Stimulated activated naive B cell treated with anti-CD40 and anti-IgM and Interleukin-4, amounts not matched to agents 10 μg/mL and 1 μg/mL and 100 μg/mL, for 72 hours (primary cell): ENCODE measurements around the gene EIF2AK2.

Source experiments
- ATAC-seq, 2 donors: fragments of 150-1000 bp; cut with Tn5 transposase; replicated peaks; 2 replicates each; pipeline ENCODE4 v1.10.0; 2021; ENCODE audit warnings: moderate library complexity in 1 of 2
- DNase-seq: peaks from one replicate; pipeline ENCODE4 v3.0.0; 2021
- H3K27ac Mint-ChIP-seq: one replicate; pipeline ENCODE4 v1.8.0; 2022; ENCODE audit warnings: mild to moderate bottlenecking, mixed read lengths
- H3K27me3 Mint-ChIP-seq, 2 donors: one replicate each; pipeline ENCODE4 v1.8.0; 2022; ENCODE audit warnings: mixed read lengths in 2 of 2
- H3K36me3 Mint-ChIP-seq, 2 donors: one replicate each; pipeline ENCODE4 v1.8.0; 2022; ENCODE audit warnings: mixed read lengths in 2 of 2, mild to moderate bottlenecking in 1 of 2
- H3K4me1 Mint-ChIP-seq, 2 donors: one replicate each; pipeline ENCODE4 v1.8.0; 2022; ENCODE audit warnings: mixed read lengths in 2 of 2, mild to moderate bottlenecking in 1 of 2
- H3K4me3 Mint-ChIP-seq, 2 donors: one replicate each; pipeline ENCODE4 v1.8.0; 2022; ENCODE audit warnings: mild to moderate bottlenecking in 2 of 2, mixed read lengths in 2 of 2, moderate library complexity in 1 of 2
- H3K9me3 Mint-ChIP-seq, 2 donors: one replicate each; pipeline ENCODE4 v1.8.0; 2022; ENCODE audit warnings: mixed read lengths in 2 of 2, mild to moderate bottlenecking in 1 of 2

EIF2AK2 gene

DNA sequence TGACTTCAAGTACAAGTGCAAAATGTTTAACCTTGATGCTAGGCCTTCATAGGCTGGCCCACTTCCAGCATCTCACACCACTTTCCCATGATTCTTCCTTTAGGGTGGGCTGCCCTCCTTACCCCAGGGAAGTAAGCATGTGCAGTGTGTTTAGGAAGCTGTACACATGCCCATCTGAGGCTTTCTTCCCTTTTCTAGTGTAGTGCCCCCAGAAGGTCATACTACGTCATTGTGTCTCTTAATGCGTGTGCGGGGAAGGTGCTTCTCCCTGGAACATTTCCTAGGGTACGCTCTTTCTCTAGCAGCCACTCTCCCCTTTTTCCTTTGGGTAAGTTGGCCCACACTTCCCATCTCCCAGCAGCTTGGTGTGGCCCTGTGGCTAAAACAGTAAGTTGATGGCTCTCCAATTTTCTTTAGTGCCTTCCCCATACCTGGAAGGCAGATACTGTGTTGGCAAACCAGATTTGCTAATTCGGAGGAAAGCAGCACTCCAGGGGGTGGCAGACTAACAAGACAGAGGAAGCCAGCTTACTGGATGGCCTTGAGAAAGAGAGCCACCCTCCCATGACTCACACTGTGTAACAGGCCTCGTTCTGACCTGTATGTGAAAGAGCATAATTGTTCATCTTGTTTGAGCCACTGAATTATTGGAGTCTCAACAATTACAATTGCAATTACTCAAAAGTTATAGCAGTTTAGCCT lies 32.8 kb upstream of the EIF2AK2 start:
- DNase-seq (no peak), ATAC-seq (no peak)
- Mint-ChIP-seq H3K4me3 (no peak overlapping the region), H3K9me3 (no peaks in the 10 kb centered on the region), H3K27me3 (peaks cover 0 to 4% of the 10 kb centered on the region in 2 donors), H3K4me1 (no peaks in the 10 kb centered on the region), H3K36me3 (peaks cover 0 to 1% of the 10 kb centered on the region in 2 donors), H3K27ac (no peak overlapping the region)

DNA sequence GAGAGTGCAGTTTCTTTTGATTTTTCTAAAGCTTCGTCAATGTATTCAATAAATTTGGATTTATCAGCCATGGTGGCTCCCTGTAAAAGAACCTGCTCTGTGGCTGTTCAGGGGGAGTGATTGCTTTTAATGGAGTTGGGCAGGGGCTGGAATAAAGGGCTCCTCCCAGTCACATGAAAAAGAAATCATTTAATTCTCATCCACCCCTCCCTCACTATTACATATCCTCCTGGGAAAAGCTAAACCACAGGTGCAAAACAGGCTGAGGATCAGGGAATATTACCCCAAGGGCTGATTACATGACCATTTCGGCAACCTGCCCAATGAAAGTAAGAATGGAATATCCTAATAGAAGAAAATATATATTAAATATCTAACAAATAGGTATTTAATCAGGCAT lies 31.8 kb upstream of the EIF2AK2 start, which contains the start of gene SULT6B1:
SULT6B1 (minus strand) TSS at position 101 of the 400 bp plus-strand sequence; CDS start at position 71, 30 bp downstream.
- no peaks in the 10 kb centered on the region for H3K4me1 Mint-ChIP-seq
- no peak for ATAC-seq
- peaks cover 0 to 1% of the 10 kb centered on the region in 2 donors for H3K36me3 Mint-ChIP-seq
- H3K27me3 Mint-ChIP-seq, result peaks cover 0 to 7% of the 10 kb centered on the region in 2 donors
- no peak within 1 kb of the TSS for H3K4me3 Mint-ChIP-seq
- H3K9me3 Mint-ChIP-seq, result no peaks in the 10 kb centered on the region
- DNase-seq, result no peak
- H3K27ac Mint-ChIP-seq, result no peak within 1 kb of the TSS

DNA sequence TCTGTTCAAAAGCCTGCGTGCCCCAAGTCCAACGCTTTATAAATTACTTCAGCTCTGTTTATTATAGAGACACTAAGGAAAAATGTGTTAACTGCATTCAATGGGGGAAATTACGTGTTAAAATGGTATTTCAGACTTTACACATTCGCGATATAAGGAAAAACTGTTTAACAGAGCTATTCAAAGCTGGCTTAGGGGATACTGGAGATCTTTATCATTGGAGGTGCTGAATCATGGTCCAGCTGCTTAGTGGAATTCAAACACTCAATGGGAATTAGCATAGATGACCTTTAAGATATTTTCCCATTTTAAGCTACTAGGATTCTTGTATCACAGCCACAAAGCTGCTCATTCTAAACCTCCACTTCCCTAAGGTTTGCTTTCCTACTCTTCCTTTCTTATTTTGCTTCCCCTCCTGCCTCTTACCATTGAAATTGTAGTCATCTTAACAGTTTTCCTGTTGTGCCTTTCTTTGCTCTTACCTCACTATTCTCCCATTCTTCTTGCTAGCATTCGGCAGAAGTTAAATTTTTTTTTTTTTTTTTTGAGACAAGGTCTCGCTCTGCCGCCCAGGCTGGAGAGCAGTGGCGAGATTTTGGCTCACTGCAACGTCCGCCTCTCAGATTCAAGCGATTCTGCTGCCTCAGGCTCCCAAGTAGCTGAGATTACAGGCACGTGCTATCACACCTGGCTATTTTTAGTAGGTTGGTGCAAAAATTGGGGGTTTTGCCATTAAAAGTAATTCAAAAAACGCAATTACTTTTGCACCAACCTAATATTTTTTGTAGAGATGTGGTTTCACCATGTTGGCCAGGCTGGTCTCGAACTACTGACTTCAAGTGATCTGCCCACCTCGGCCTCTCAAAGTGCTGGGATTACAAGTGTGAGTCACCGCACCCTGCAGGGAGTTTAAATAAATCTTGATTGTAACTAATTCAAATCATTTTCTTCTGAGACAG lies 25.2 kb upstream of the EIF2AK2 start:
- Mint-ChIP-seq H3K27me3 (peaks cover 3 to 25% of the 10 kb centered on the region in 2 donors), H3K4me1 (peaks cover 0 to 4% of the 10 kb centered on the region in 2 donors), H3K27ac (no peak overlapping the region), H3K9me3 (no peaks in the 10 kb centered on the region), H3K36me3 (no peaks in the 10 kb centered on the region), H3K4me3 (no peak overlapping the region)
- no peak for DNase-seq
- no peak for ATAC-seq

DNA sequence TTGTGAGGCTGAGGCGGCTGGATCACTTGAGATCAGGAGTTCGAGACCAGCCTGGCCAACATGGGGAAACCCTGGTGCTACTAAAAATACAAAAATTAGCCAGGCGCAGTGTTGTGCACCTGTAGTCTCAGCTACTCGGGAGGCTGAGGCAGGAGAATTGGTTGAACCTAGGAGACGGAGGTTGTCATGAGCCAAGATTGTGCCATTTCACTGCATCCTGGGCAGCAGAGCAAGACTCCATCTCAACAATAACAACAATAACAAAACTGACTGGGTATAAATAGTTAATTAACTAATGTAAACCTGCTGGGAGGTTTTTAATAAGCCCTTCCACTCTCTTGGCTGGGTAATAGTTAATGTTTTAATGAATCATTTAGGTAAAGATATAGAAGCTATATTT lies 23.9 kb upstream of the EIF2AK2 start:
- no peak for ATAC-seq
- Mint-ChIP-seq H3K4me1 (peaks cover 0 to 4% of the 10 kb centered on the region in 2 donors), H3K36me3 (no peaks in the 10 kb centered on the region), H3K27ac (no peak overlapping the region), H3K4me3 (no peak overlapping the region), H3K9me3 (no peaks in the 10 kb centered on the region), H3K27me3 (peaks cover 7 to 25% of the 10 kb centered on the region in 2 donors)
- DNase-seq, result no peak

DNA sequence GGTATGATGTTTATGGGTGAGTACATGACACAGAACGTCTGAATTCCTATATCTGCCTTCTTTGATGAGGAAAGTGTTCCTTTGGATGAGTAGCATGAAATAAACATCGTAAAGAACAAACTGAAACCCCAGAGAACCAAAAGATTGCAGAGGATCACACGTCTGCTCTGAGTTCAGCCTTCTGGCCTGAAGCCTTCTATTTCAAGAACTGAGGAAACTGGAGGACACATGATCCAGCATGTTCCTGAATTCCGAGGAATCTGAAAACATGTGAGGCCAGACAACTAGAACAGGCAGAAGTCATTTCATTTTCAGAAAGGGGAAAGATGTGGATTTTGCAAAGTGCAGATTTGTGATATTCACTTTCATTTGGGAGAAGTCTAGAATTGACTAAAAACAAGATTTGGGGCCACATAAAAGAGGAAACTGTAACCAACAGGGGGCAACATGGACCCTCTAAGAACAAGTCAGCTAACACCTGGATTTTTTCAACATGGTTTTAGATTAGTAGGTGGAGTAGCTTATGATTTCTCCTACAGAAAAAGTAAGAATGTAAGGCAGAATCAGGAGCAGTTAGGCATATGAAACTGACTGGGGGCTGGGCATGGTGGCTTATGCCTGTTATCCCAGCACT lies 23.3 kb upstream of the EIF2AK2 start:
- Mint-ChIP-seq H3K27ac (no peak overlapping the region), H3K27me3 (peaks cover 7 to 25% of the 10 kb centered on the region in 2 donors), H3K4me3 (no peak overlapping the region), H3K4me1 (peaks cover 0 to 4% of the 10 kb centered on the region in 2 donors), H3K36me3 (no peaks in the 10 kb centered on the region), H3K9me3 (no peaks in the 10 kb centered on the region)
- ATAC-seq (no peak), DNase-seq (no peak)

DNA sequence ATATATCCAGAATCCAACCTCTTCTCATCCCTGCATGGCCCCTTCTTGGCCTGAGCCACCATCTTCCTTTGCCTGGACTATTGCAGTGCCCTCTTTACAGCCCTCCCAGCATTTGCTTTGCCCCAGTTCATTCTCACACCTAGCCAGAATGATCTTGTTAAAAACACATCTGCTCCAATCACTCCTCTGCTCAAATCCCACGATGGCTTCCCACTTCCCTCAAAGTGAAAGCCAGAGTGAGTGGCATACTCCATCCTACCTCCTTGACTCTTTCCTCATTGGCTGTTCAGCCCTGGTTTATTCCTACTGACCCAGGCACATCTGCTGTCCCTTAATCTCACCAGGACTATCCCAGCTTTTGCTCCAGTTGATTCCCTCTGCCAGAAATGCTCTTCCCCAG lies 17.0 kb upstream of the EIF2AK2 start:
- no peaks in the 10 kb centered on the region for H3K36me3 Mint-ChIP-seq
- DNase-seq (no peak), ATAC-seq (no peak)
- H3K4me1 Mint-ChIP-seq, result no peaks in the 10 kb centered on the region
- H3K27me3 Mint-ChIP-seq, result peaks cover 0 to 4% of the 10 kb centered on the region in 2 donors
- H3K27ac Mint-ChIP-seq, result no peak overlapping the region
- no peak overlapping the region for H3K4me3 Mint-ChIP-seq
- H3K9me3 Mint-ChIP-seq, result no peaks in the 10 kb centered on the region

DNA sequence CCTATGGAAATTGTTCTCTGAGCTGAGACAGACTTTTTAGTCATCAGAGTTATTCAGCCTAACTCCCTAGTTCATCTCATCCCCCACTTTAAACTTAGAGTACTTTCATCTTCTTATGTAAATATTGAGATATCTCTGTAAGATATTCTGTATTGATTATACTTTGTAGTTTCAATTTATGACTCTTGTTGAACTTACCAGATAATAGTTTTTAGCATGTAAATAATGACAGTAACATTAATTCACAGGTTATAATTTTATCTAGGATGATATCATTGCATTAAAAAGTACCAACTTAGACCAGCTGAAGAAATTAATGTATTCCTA lies 14.8 kb upstream of the EIF2AK2 start:
- Mint-ChIP-seq H3K4me1 (no peaks in the 10 kb centered on the region), H3K27me3 (peaks cover 0 to under 1% of the 10 kb centered on the region in 2 donors), H3K27ac (no peak overlapping the region), H3K36me3 (no peaks in the 10 kb centered on the region), H3K9me3 (peaks cover under 1% of the 10 kb centered on the region in 2 donors), H3K4me3 (no peak overlapping the region)
- no peak for ATAC-seq
- DNase-seq, result no peak

DNA sequence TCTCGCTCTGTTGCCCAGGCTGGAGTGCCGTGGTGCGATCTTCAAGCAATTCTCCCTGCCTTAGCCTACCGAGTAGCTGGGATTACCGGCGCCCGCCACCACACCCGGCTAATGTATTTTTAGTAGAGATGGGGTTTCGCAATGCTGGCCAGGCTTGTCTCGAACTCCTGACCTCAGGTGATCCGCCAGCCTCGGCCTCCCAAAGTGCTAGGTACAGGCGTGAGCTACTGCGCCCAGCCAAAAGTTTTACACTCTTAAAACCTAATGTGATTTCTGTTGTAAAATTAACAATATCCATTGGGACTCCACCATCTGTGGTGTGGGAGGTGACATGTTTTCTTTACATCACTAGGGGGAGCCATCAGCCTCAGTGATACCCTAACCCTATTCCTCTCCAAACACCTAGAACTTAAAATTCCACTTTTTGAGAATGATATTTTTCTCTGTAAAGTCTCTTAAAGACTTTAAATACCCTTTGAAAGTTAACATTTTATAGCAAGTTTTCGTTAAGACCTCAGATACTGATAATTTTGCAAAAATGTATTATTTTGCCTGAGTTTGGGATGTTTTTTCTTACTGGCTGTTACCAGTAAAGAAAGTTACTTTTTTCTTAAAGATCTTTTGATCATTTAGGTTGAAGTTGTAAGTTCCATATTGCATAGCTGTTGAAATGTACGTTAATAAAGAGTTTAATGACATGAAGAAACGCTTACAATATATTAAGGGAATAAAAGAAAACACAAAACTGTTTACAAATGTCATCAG lies 11.6 kb upstream of the EIF2AK2 start:
- Mint-ChIP-seq H3K4me1 (no peaks in the 10 kb centered on the region), H3K27me3 (no peaks in the 10 kb centered on the region), H3K9me3 (peaks cover 9 to 11% of the 10 kb centered on the region in 2 donors), H3K36me3 (peaks cover 5 to 8% of the 10 kb centered on the region in 2 donors), H3K4me3 (no peak overlapping the region), H3K27ac (no peak overlapping the region)
- DNase-seq (no peak), ATAC-seq (peak; percentile 84 to 87)

DNA sequence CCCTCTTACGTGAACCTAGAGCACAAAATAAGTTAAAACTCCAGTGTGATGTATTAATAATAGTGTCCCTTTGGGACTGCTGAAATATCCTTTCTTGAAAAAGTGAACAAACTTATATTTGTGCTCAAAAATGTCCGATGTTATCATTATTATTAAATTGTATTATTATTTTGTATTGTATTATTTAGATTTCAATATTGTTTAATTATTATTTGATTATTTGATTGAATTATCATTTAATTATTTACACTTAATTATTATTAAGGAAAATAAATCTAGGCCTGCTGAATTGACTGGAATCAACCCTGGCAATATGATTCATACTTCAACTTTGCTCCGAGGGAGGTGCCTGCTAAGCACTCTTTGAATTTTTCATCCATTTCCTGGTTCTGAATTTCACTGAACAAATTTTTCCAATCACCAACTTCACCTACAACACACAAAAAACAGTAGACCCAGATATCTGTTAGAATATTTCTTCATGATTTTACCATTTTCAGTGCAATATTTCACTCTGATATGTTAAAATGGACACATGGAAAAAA lies 10.9 kb upstream of the EIF2AK2 start:
- Mint-ChIP-seq H3K4me3 (no peak overlapping the region), H3K36me3 (peaks cover 5 to 8% of the 10 kb centered on the region in 2 donors), H3K27me3 (no peaks in the 10 kb centered on the region), H3K9me3 (peaks cover 9 to 11% of the 10 kb centered on the region in 2 donors), H3K4me1 (no peaks in the 10 kb centered on the region), H3K27ac (no peak overlapping the region)
- no peak for DNase-seq
- ATAC-seq, result no peak

DNA sequence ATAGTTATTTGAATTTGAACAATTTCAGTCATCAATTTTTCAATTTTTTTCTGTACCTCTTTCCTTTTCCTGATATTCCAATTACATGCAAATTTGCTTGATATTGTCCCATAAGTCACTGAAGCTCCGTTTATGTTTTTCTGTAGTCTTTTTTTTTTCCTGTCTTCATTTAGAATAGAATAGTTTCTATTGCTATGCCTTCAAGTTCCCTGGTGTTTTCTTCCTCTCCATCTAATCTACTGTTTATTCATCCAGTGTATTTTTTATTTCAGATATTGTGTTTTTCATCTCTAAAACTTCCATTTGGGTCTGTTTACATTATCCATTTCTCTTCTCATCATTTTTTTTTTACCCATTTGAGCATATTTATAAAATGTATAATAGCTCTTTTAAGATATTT lies 8.0 kb upstream of the EIF2AK2 start:
- ATAC-seq, result no peak
- Mint-ChIP-seq H3K36me3 (peaks cover 5 to 8% of the 10 kb centered on the region in 2 donors), H3K27ac (no peak overlapping the region), H3K4me3 (no peak overlapping the region), H3K4me1 (no peaks in the 10 kb centered on the region), H3K27me3 (no peaks in the 10 kb centered on the region), H3K9me3 (peaks cover 9 to 11% of the 10 kb centered on the region in 2 donors)
- DNase-seq, result no peak

DNA sequence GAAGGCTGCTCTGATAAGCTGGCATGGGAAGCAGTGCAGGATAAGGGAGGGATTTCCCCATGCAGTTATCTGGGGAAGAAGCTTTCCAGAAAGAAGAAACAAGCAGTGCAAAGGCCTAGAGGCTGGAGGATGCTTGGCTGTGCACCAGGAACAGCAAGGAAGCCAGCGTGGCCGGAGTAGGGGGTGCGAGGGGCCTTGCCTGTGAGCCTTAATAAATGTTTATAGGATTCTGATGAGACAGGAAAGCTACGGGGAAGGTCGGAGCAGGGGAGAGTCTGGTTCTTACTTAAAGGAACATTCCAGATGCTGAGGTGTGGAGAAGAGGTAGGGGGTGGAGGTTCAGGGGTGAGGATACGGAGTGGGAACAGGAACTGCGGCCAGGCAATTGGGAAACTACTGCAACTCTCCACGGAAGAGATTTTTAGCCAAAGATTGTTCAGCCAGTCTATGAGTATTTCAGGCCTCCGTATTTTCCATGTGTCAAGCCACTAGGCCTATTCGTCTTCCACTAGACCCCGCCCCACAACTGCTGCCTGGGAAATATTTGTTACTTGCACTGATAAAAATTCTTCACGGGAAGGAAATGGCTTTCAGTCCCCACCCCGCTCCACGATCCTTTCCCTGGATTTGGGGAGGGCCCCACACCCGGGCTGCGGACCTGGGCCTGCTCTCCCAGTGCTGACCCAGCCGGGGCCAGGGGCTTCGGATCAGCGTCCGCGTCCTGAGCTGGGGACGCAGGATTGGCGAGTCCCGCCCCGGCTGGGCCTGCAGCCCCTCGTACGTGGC lies 516 bp downstream of the EIF2AK2 start:
- no peaks in the 10 kb centered on the region for H3K27me3 Mint-ChIP-seq
- peak overlapping the region; percentile 86 to 88 for H3K4me3 Mint-ChIP-seq
- H3K36me3 Mint-ChIP-seq, result peaks cover 19 to 30% of the 10 kb centered on the region in 2 donors
- peaks cover 32 to 51% of the 10 kb centered on the region in 2 donors for H3K4me1 Mint-ChIP-seq
- H3K27ac Mint-ChIP-seq, result peak overlapping the region; percentile 92
- H3K9me3 Mint-ChIP-seq, result peaks cover 0 to 3% of the 10 kb centered on the region in 2 donors
- DNase-seq (peak; percentile 14), ATAC-seq (peak; percentile 31 to 33)

DNA sequence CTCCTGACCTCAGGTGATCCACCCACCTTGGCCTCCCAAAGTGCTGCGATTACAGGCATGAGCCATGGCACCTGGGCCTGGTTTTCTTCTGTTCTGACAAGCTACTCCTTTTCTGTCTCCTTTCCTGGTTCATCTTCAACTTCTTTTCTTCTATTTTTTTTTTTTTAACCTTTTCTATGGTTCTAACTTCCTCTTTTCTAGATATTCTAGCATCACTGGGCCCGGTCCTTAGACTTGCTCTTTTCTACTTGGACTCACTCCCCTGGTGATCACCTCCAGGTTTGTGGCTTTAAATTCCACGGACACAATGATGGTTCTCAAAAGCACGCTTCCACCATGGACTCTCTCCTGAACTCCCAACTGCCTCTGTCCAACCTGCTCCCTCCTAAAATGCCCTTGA lies 2.0 kb downstream of the EIF2AK2 start:
- no peak for DNase-seq
- H3K4me3 Mint-ChIP-seq, result peak overlapping the region; percentile 2 to 8
- peak overlapping the region; percentile 79 for H3K27ac Mint-ChIP-seq
- peak; percentile 45 to 55 for ATAC-seq
- peaks cover 0 to 3% of the 10 kb centered on the region in 2 donors for H3K9me3 Mint-ChIP-seq
- peaks cover 34 to 53% of the 10 kb centered on the region in 2 donors for H3K4me1 Mint-ChIP-seq
- peaks cover 19 to 32% of the 10 kb centered on the region in 2 donors for H3K36me3 Mint-ChIP-seq
- H3K27me3 Mint-ChIP-seq, result no peaks in the 10 kb centered on the region

DNA sequence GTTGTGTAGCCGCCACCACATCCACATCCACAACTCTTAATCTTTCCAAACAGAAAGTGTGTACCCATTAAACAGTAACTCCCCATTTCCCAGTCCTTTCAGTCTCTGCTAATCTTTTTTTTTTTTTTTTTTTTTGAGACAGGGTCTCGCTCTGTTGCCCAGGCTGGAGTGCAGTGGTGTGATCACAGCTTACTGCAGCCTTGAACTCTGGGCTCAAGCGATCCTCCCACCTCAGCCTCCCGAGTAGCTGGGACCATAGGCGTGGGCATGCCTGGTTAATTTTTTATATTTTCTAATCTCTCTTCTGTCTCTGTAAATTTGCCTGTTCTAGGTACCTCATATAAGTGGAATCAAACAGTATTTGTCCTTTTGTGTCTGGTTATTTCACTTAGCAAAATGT lies 3.6 kb downstream of the EIF2AK2 start:
- Mint-ChIP-seq H3K36me3 (peaks cover 27 to 43% of the 10 kb centered on the region in 2 donors), H3K4me1 (peaks cover 35 to 60% of the 10 kb centered on the region in 2 donors), H3K9me3 (peaks cover 0 to 3% of the 10 kb centered on the region in 2 donors), H3K27ac (no peak overlapping the region), H3K4me3 (peak overlapping the region in 1 of 2 donors; percentile 19), H3K27me3 (no peaks in the 10 kb centered on the region)
- ATAC-seq (no peak), DNase-seq (no peak)
